IPS-18a (cell line): ENCODE measurements around the gene CEBPA.

Source experiments
- H3K27ac ChIP-seq: one replicate; pipeline ENCODE4 v1.5.1; 2013; ENCODE audit warnings: low read length
- H3K27me3 ChIP-seq: one replicate; pipeline ENCODE4 v1.6.1; 2013; ENCODE audit warnings: mild to moderate bottlenecking, low read length; ENCODE audit not compliant: control insufficient read depth, insufficient read depth
- H3K36me3 ChIP-seq: one replicate; pipeline ENCODE4 v1.6.1; 2013; ENCODE audit warnings: low read depth, low read length; ENCODE audit not compliant: control insufficient read depth
- H3K4me1 ChIP-seq: one replicate; pipeline ENCODE4 v1.6.1; 2013; ENCODE audit warnings: low read depth, low read length; ENCODE audit not compliant: control insufficient read depth
- H3K4me3 ChIP-seq: one replicate; pipeline ENCODE4 v1.5.1; 2013; ENCODE audit warnings: low read length
- H3K9ac ChIP-seq: one replicate; pipeline ENCODE4 v1.6.1; 2013; ENCODE audit warnings: mild to moderate bottlenecking, low read length, moderate library complexity
- H3K9me3 ChIP-seq: one replicate; pipeline ENCODE4 v1.6.1; 2013; ENCODE audit warnings: low read depth, low read length; ENCODE audit not compliant: control insufficient read depth

CEBPA gene

DNA sequence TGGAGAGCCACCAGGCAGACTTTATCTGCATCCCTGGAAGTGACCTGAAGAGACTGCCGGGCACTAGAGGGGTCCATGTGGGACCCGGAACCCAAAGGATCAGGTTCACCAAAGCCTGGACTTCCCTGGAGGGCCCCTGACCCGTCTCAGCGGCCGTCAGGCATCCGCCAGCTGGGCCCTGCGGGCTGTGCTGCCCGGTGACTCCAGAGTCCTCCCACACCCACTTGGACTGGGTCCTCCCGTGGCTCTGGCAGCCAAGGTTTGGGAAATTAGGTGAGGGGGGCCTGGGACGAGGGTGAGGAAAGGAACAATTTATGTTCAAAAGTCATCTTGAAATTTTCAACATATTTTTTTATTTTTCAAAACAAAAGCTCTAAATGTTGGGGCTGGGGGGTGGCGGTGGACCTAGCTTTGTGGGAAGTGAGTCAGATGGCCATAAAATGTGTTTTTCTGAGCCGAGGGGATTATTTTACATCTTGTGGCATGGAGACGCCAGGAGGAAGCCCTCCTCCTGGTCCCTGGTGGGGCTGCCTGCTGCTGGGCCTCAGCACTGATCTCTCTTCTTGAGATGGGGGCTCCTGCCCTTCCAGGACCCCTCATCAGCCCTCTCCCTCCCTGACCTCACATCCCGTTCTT lies 20.2 kb downstream of the CEBPA start:
- no peaks in the 10 kb centered on the region for H3K36me3 ChIP-seq
- no peaks in the 10 kb centered on the region for H3K27me3 ChIP-seq
- H3K27ac ChIP-seq, result no peak overlapping the region
- no peak overlapping the region for H3K9ac ChIP-seq
- no peaks in the 10 kb centered on the region for H3K9me3 ChIP-seq
- no peaks in the 10 kb centered on the region for H3K4me1 ChIP-seq
- H3K4me3 ChIP-seq, result no peak overlapping the region

DNA sequence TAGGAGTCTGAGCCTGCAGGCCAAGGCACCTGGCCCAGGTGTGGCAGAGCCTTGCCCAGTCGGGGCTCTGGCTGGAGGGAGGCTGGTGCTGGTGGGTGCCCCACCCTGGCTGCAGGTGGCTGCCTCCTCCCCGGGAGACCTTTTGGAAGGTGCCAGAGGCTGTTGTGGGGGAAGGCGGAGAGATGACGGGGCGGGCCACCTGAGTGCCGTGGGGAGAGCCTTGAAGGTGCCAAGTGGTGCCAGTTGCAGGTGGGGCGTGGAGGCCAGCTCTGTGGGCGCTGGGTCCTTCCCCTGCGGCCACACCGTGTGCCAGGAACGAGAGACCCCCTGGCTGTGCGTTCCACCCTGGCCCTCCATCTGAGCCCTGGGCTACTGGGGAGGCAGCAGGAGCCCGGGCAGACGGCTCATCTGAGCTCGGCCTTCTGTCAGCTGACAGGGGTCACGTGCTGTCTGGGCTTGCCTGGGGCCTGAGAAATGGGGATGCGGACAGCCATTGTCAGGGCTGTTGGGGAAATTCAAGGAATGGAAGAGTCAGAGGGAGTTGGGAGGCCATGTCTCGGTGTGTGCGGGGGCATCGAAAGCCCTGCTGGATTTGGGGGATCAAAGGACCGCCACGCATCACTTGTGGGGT lies 20.9 kb downstream of the CEBPA start:
- H3K9me3 ChIP-seq, result no peaks in the 10 kb centered on the region
- H3K4me3 ChIP-seq, result no peak overlapping the region
- no peaks in the 10 kb centered on the region for H3K4me1 ChIP-seq
- no peak overlapping the region for H3K27ac ChIP-seq
- no peak overlapping the region for H3K9ac ChIP-seq
- H3K27me3 ChIP-seq, result no peaks in the 10 kb centered on the region
- no peaks in the 10 kb centered on the region for H3K36me3 ChIP-seq

DNA sequence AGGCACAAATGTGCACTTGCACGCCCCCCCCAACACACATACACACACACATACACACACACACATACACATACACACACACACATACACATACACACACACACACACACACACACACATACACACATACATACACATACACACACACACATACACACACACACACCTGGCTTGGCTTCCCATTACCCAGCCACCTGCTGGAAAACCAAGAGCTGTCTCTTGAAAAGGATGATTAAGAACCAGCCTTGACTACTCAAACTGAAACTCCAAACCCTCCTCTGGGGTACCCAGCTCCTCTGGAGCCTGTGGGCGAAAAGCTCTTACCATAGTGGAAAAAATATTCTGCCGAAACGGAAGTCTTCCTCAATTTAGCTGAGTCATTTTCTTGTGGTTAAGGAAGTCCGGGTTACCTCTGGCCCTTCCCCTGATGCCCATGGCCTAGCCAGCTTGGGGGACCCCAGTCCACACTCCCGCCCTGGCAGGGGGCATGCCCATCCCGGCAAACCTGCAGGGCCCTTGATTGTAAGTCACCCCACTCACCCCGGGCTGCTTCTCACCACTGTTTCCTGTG lies 21.9 kb downstream of the CEBPA start:
- Histone ChIP-seq H3K36me3 (no peaks in the 10 kb centered on the region), H3K27me3 (no peaks in the 10 kb centered on the region), H3K9ac (no peak overlapping the region), H3K4me1 (no peaks in the 10 kb centered on the region), H3K27ac (no peak overlapping the region), H3K4me3 (no peak overlapping the region), H3K9me3 (no peaks in the 10 kb centered on the region)

DNA sequence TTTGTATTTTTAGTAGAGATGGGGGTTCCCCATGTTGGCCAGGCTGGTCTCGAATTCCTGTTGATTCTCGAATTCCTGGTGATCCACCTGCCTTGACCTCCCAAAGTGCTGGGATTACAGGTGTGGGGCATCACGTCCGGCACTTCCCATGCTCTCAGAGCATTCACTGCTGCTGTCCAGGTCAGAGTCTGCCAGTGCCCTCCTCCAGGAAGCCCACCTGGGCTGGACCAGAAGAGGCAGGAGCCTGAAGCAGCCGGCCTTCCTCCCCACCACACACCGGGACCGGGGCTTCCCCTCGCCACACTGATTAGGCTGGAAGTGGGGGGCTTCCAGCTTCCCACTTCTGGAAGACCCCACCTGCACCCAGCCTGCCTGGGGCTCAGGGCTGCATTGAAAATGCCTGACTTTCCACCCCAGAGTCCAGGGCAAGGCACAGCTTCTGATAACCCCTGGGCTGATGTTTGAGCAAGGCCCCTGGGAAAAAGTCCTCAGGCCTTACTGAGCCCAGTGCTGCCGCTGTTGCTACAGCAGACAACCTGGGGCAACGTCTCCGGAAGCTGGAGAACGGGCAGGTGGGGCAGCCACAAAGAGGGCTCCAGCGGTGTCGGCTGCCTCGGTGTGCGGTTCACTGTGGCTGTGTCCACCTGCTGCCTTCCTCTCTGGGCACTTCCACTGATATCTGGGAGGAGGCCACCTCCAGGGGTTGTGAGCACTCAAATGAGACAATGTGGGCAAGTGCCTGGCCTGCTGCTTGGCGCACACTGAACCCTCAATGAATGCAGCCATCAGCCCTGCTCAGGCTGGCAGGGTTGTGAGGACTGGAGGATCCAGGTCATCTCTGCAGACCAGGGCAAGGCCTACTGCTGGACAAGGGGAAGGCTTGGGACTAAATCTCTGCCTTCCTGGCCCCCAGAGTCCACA lies 22.6 kb downstream of the CEBPA start:
- Histone ChIP-seq H3K9ac (no peak overlapping the region), H3K4me1 (peaks cover 6% of the 10 kb centered on the region), H3K27me3 (no peaks in the 10 kb centered on the region), H3K4me3 (no peak overlapping the region), H3K9me3 (no peaks in the 10 kb centered on the region), H3K27ac (no peak overlapping the region), H3K36me3 (no peaks in the 10 kb centered on the region)

DNA sequence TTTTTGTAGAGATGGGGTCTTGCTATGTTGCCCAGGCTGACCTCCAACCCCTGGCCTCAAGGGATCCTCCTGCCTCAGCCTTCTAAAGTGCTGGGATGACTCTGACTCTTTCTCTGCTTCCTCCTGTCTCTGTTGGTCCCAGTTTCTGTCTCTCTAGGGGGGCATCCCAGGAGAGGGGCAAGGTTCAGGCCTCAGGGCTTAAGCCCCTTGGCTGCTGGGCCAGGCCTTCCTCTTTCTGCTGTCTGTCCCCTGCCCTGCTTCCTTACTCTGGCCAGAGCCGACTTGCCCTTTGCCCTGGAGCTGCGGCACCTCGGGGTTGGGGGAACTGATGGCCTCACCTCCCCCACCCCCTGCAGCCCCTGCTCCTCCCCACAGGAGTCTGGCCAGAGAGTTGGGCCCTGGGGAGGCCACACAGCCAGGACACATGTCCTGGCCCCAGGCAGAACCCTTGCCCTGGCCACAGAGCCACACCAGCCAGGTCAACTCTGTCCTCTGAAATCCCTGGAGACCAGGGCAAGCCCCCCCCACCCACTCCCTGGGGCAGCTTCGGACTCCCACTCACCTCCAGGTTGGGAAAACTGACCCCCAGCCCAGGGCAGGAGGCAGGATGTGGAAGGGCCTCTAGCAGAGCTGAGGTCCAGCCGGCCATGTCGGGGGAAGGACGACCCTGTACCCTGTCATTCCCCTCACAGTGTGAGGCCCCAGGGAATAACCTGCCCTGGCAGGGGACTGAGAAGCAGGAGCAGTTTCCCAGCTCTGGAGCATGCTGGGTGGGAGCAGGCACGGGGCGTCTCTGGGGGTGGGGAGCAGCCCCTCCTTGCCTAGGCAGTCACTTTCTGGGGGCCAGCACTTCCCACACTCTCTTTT lies 23.7 kb downstream of the CEBPA start:
- H3K4me1 ChIP-seq, result peaks cover 7% of the 10 kb centered on the region
- no peak overlapping the region for H3K27ac ChIP-seq
- H3K4me3 ChIP-seq, result no peak overlapping the region
- no peak overlapping the region for H3K9ac ChIP-seq
- H3K36me3 ChIP-seq, result no peaks in the 10 kb centered on the region
- H3K27me3 ChIP-seq, result no peaks in the 10 kb centered on the region
- no peaks in the 10 kb centered on the region for H3K9me3 ChIP-seq

DNA sequence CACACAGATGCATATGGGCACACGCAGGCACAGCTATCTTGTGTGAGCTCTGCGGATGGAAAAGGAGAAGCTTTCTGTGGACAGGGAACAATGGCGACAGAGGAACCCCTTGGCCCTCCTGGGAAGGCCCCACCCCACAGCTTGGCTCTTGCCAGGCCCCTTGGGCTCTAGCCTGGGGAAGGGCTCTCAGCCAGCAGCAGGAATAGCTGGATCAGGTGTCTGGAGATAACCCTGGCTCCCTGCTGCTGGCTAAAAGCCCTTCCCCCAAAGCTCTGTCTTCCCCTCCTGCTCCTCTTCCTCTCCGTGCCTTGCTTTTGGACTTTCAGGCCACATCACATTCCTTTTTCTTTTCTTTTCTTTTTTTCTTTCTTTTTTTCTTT lies 24.3 kb downstream of the CEBPA start:
- Histone ChIP-seq H3K9ac (no peak overlapping the region), H3K4me3 (no peak overlapping the region), H3K36me3 (no peaks in the 10 kb centered on the region), H3K4me1 (peaks cover 7% of the 10 kb centered on the region), H3K27ac (no peak overlapping the region), H3K9me3 (no peaks in the 10 kb centered on the region), H3K27me3 (no peaks in the 10 kb centered on the region)

DNA sequence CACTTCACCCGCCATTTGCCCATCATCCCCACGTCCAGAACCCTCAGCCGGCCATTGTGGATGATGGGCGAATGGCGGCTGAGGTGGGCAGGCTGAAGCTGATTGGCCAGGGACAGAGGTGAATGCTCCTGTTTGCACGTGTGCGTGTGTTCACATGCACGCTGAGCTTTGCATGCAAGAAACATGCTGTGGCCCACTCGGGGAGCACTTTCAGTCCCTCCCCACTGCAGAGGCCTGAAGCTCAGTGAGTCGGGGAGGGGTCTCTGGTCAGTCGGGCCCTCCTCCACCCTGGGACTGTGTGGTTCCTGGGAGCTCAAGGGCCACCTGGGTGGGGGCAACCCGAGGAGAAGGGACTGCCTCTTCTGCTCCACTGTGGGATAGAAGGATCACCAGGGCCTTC lies 24.9 kb downstream of the CEBPA start:
- Histone ChIP-seq H3K4me3 (no peak overlapping the region), H3K9ac (no peak overlapping the region), H3K27ac (no peak overlapping the region), H3K4me1 (peaks cover 7% of the 10 kb centered on the region), H3K36me3 (no peaks in the 10 kb centered on the region), H3K27me3 (no peaks in the 10 kb centered on the region), H3K9me3 (no peaks in the 10 kb centered on the region)

DNA sequence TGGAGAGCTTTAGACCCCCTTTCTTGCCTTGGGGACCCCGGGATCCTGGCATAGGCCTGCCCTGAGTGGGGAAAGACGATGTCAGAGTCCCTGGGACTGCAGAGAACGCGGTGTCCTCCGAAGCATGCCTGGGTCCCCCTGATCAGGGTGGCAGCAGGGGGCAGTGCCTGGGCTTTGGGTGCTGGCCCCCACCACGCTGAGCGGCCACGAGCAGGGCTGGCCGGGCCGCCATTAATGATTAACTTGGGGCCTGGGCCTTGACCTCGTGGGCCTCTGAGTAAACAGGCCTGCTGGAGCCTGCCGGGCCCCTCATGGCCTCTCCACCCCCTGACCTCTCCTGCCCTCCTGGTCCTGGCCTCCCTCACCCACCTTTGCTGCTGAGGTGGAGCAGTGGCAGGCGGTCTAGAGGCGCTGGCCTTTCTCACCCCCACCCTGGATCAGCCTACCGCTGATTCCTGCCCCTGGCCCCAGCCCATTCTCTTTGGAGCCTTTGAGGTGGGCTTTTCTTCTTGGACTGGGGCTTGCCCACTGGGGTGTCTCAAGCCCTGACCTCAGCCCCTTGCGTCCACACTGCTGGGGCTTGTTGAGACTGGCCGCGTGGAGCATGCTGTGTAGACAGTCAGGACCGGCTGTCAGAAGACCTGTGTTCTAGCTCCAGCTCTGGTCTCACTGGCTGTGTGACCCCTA lies 26.3 kb downstream of the CEBPA start:
- Histone ChIP-seq H3K36me3 (no peaks in the 10 kb centered on the region), H3K4me1 (peaks cover 7% of the 10 kb centered on the region), H3K27me3 (no peaks in the 10 kb centered on the region), H3K9me3 (no peaks in the 10 kb centered on the region), H3K4me3 (no peak overlapping the region), H3K27ac (no peak overlapping the region), H3K9ac (no peak overlapping the region)

DNA sequence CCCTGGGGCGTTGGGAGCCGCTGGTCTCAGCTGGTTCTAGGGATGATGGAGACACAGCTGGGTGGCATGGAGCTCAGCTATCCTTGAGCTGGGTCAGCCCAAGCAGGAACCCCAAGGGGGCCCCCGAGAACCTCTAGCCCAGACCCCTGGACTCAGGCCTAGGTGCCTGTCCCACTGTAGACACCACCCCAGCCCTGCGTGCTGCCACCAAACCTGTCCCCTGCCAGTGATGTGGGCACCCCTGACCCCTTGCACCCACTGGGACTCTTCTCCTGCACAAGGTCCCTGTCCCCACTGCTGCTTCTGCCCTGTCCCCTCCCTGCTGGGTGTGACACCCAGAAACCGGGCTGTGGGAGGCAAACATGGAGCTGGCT lies 26.8 kb downstream of the CEBPA start:
- Histone ChIP-seq H3K4me1 (peaks cover 7% of the 10 kb centered on the region), H3K9ac (no peak overlapping the region), H3K9me3 (no peaks in the 10 kb centered on the region), H3K36me3 (no peaks in the 10 kb centered on the region), H3K27me3 (no peaks in the 10 kb centered on the region), H3K27ac (no peak overlapping the region), H3K4me3 (no peak overlapping the region)

DNA sequence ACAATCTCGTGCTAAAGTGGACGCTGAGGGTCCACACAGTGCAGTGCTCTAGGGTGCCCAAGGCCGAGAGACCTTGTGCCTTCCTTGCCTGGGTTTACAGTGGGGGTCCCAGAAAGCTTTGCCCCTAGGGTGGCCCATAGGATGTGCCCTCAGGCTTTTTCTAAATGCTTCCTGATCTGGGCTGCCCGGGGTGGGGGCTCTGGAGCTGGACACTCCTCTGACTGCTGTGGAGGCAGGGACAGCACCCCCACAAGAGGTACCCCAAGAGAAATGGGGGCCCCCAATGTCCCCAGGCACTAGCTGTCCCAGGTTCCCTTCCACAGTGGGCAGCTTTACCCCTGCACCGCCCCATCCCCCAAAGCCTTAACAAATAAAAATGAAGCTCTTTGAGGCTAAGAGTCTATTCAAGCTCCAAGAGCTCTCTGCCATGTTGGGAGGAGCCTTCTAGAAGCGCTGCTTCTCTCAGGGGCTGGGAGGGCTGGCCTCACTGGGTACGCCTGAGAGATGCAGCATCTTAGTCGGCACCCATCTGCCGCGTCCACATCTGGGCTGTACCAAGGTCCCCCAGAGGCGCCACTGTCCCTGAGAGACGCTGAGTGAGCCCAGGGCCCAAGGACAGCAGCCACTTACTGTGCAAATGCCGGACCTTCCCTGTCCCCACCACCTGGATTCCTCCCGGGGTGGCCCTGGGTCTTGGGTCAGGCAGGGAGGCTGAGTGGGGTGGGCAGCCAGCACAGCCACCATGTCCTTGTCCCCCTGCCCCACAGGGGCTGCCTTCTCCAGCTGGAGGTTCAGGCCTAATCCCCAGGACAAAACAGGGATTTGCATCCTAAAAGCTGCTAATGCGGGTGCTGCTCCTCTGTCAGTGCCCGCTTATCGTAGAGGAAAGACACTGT lies 27.4 kb downstream of the CEBPA start:
- no peak overlapping the region for H3K4me3 ChIP-seq
- H3K27me3 ChIP-seq, result no peaks in the 10 kb centered on the region
- no peaks in the 10 kb centered on the region for H3K36me3 ChIP-seq
- peaks cover 7% of the 10 kb centered on the region for H3K4me1 ChIP-seq
- no peak overlapping the region for H3K9ac ChIP-seq
- no peak overlapping the region for H3K27ac ChIP-seq
- no peaks in the 10 kb centered on the region for H3K9me3 ChIP-seq
